Liver (tissue), 3 donors: Measurements from ENCODE around the gene TMF1.

Experiments
- CTCF ChIP-seq: fragments of 150-350 bp; IDR thresholded peaks from 2 replicates; pipeline ENCODE4 v1.5.1; 2017; ENCODE audit warnings: improper control_type of control experiment, low read depth, low read length; ENCODE audit not compliant: missing input control
- EGR1 ChIP-seq, 2 donors: IDR thresholded peaks; 2 replicates each; pipeline ENCODE4 v1.6.1; 2016 to 2018; ENCODE audit warnings: antibody characterized with exemption in 2 of 2, low read depth in 2 of 2
- FOXA1 ChIP-seq: IDR thresholded peaks from 2 replicates; pipeline ENCODE4 v1.6.1; 2016; ENCODE audit warnings: antibody characterized with exemption
- GABPA ChIP-seq, 2 donors: IDR thresholded peaks in 1 of 2; conservative IDR thresholded peaks in 1 of 2; 2 replicates each; pipeline ENCODE4 v1.6.1; 2016; ENCODE audit warnings: antibody characterized with exemption in 2 of 2, mild to moderate bottlenecking in 1 of 2, moderate library complexity in 1 of 2
- JUND ChIP-seq, 2 donors: IDR thresholded peaks; 2 replicates each; pipeline ENCODE4 v1.6.1; 2016; ENCODE audit warnings: antibody characterized with exemption in 2 of 2
- MAX ChIP-seq: IDR thresholded peaks from 2 replicates; pipeline ENCODE4 v1.6.1; 2016; ENCODE audit warnings: antibody characterized with exemption
- RAD21 ChIP-seq, 2 donors: IDR thresholded peaks; 2 replicates each; pipeline ENCODE4 v1.6.1; 2016; ENCODE audit warnings: antibody characterized with exemption in 2 of 2, mild to moderate bottlenecking in 2 of 2
- REST ChIP-seq: IDR thresholded peaks from 2 replicates; pipeline ENCODE4 v1.6.1; 2016; ENCODE audit warnings: antibody characterized with exemption, mild to moderate bottlenecking
- YY1 ChIP-seq: IDR thresholded peaks from 2 replicates; pipeline ENCODE4 v1.6.1; 2016; ENCODE audit warnings: antibody characterized with exemption, mild to moderate bottlenecking
- ZBTB33 ChIP-seq: IDR thresholded peaks from 2 replicates; pipeline ENCODE4 v1.6.1; 2016; ENCODE audit warnings: antibody characterized with exemption
- TF ChIP-seq, protein P1 (sequence below): IDR thresholded peaks from 2 replicates; pipeline ENCODE4 v1.6.1; 2016; ENCODE audit warnings: antibody characterized with exemption
- donor health status: healthy.
- donor health status: healthy.

DNA sequence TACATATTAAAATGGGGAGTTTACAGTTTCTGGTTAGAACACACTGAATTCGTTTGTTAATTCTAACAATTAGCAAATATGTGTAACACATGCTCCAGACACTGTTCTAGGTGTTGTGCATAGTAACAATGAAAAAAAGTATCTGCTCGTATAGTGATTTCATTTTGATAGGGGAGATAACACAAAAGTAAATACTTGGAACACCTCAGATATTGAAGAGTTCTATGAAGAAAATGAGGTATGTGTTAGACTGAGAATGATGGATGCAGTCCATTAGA is 6.8 kb upstream of the TMF1 start:
- TF ChIP-seq CTCF = no peak
- TF ChIP-seq EGR1 (IDR thresholded peaks at IDR 0.05; ENCODE audit: low read depth in 2 of 2) = no peak
- TF ChIP-seq, protein P1, sequence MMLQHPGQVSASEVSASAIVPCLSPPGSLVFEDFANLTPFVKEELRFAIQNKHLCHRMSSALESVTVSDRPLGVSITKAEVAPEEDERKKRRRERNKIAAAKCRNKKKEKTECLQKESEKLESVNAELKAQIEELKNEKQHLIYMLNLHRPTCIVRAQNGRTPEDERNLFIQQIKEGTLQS = no peak
- TF ChIP-seq MAX = no peak
- no peak for TF ChIP-seq RAD21 (IDR thresholded peaks at IDR 0.05)
- no peak for TF ChIP-seq ZBTB33
- no peak for TF ChIP-seq FOXA1
- TF ChIP-seq JUND (IDR thresholded peaks at IDR 0.05) = no peak
- TF ChIP-seq GABPA (IDR thresholded peaks at IDR 0.05 in 1 of 2, conservative IDR thresholded peaks at IDR 0.05 in 1 of 2) = no peak
- no peak for TF ChIP-seq REST
- no peak for TF ChIP-seq YY1
